B cell (primary cell): ENCODE data around the gene ADCY2. TPM values are rescaled to one million over a fixed set of nuclear protein-coding genes. Genes with fewer than 3 reads are reported as not detected.

Experiments used
- ATAC-seq: fragments of 200-7000 bp; cut with Tn5 transposase; one replicate; pipeline ENCODE4 v1.10.0; 2021; ENCODE audit warnings: low read depth, mild to moderate bottlenecking, moderate number of reproducible peaks, moderate library complexity
- CTCF ChIA-PET: fragments of 350-600 bp; sonication (Branson Sonifier 250); formaldehyde crosslinking; loops from one replicate; lab custom pipeline; 2021; ENCODE audit warnings: antibody characterized with exemption, inconsistent platforms; lab: Charles Lee
- POLR2A ChIA-PET: fragments of 350-600 bp; sonication (Branson Sonifier 250); formaldehyde crosslinking; loops from one replicate; lab custom pipeline; 2021; ENCODE audit warnings: antibody characterized with exemption; lab: Charles Lee
- DNase-seq: peaks from one replicate; pipeline ENCODE4 v3.0.0; 2013
- H2AFZ ChIP-seq: 2 replicates; pipeline ENCODE4 v1.6.1; 2012; ENCODE audit warnings: mild to moderate bottlenecking, low read depth, low read length; ENCODE audit not compliant: insufficient read depth, poor library complexity, severe bottlenecking
- H3K27ac ChIP-seq, 2 donors: 1 replicate in 1 of 2; 2 replicates in 1 of 2; pipeline ENCODE4 v1.5.1; 2012 to 2013; ENCODE audit warnings: low read length in 2 of 2, mild to moderate bottlenecking in 2 of 2, moderate library complexity in 1 of 2
- H3K27me3 ChIP-seq, 4 experiments: fragments of 200-600 bp in 1 of 4; sonication (generic) in 1 of 4; replicated peaks in 1 of 4; 1 replicate in 2 of 4; 2 replicates in 2 of 4; pipeline versions ENCODE4 v1.6.1 to v1.7.0; 2013 to 2016; ENCODE audit warnings: low read length in 3 of 4, mild to moderate bottlenecking in 2 of 4, mixed read lengths in 1 of 4, moderate library complexity in 1 of 4; ENCODE audit not compliant: insufficient read depth in 4 of 4, control insufficient read depth in 3 of 4; ENCODE audit errors: control extremely low read depth in 1 of 4
- H3K36me3 ChIP-seq, 2 experiments: replicated peaks in 1 of 2; 1 replicate in 1 of 2; 2 replicates in 1 of 2; pipeline versions ENCODE4 v1.6.1 to v1.7.1; 2013; ENCODE audit warnings: low read length in 1 of 2; ENCODE audit not compliant: insufficient read depth in 2 of 2, control insufficient read depth in 1 of 2; ENCODE audit errors: control extremely low read depth in 1 of 2, extremely low read depth in 1 of 2
- H3K4me1 ChIP-seq, 2 donors: fragments of 200-600 bp in 1 of 2; sonication (generic) in 1 of 2; 1 replicate in 1 of 2; 2 replicates in 1 of 2; pipeline versions ENCODE4 v1.5.1 to v1.6.1; 2013 to 2017; ENCODE audit warnings: low read length in 2 of 2; ENCODE audit not compliant: control insufficient read depth in 2 of 2, insufficient read depth in 2 of 2
- H3K4me2 ChIP-seq: replicated peaks from 2 replicates; pipeline ENCODE3; 2012; ENCODE audit warnings: mild to moderate bottlenecking, low read depth, low read length; ENCODE audit not compliant: poor library complexity, severe bottlenecking
- H3K4me3 ChIP-seq, 5 experiments: fragments of 200-600 bp in 1 of 5; sonication (generic) in 1 of 5; 1 replicate in 3 of 5; 2 replicates in 2 of 5; pipeline versions ENCODE4 v1.5.1 to v1.7.0; 2011 to 2016; ENCODE audit warnings: low read length in 4 of 5, mild to moderate bottlenecking in 4 of 5, low read depth in 2 of 5, control low read depth in 1 of 5, moderate library complexity in 1 of 5; ENCODE audit not compliant: insufficient read depth in 1 of 5; ENCODE audit errors: control extremely low read depth in 1 of 5, extremely low read depth in 1 of 5
- H3K79me2 ChIP-seq: fragments of 200-600 bp; sonication (generic); one replicate; pipeline ENCODE4 v1.6.0; 2016; ENCODE audit warnings: low read length; ENCODE audit not compliant: control insufficient read depth, insufficient read depth
- H3K9ac ChIP-seq: fragments of 200-600 bp; sonication (generic); 2 replicates; pipeline ENCODE4 v1.6.1; 2017; ENCODE audit warnings: mild to moderate bottlenecking, low read length, moderate library complexity
- H3K9me3 ChIP-seq, 3 donors: one replicate each; pipeline versions ENCODE4 v1.6.1 to v1.7.1; 2013; ENCODE audit warnings: low read length in 2 of 3; ENCODE audit not compliant: control insufficient read depth in 2 of 3, insufficient read depth in 1 of 3; ENCODE audit errors: control extremely low read depth in 1 of 3
- H4K20me1 ChIP-seq: 2 replicates; pipeline ENCODE4 v1.6.0; 2012; ENCODE audit warnings: mild to moderate bottlenecking, low read length; ENCODE audit not compliant: insufficient read depth, control insufficient read depth, poor library complexity, severe bottlenecking
- H3K27ac Mint-ChIP-seq: one replicate; pipeline ENCODE4 v1.8.0; 2021; ENCODE audit warnings: mixed read lengths
- H3K27me3 Mint-ChIP-seq: one replicate; pipeline ENCODE4 v1.8.0; 2021; ENCODE audit warnings: mixed read lengths
- H3K4me1 Mint-ChIP-seq: one replicate; pipeline ENCODE4 v1.8.0; 2021; ENCODE audit warnings: mixed read lengths
- H3K4me3 Mint-ChIP-seq: one replicate; pipeline ENCODE4 v1.8.0; 2021; ENCODE audit warnings: mixed read lengths
- H3K9me3 Mint-ChIP-seq: one replicate; pipeline ENCODE4 v1.8.0; 2022; ENCODE audit warnings: mixed read lengths; ENCODE audit not compliant: insufficient read depth
- CTCF ChIP-seq: fragments of 200-600 bp; IDR thresholded peaks from one replicate; pipeline ENCODE4 v1.8.0; 2022; ENCODE audit warnings: antibody characterized with exemption, mild to moderate bottlenecking
- EZH2 ChIP-seq: IDR thresholded peaks from 2 replicates; pipeline ENCODE4 v1.6.1; 2012; ENCODE audit warnings: borderline replicate concordance, low read depth, mild to moderate bottlenecking, moderate library complexity, low read length; ENCODE audit not compliant: insufficient read depth, poor library complexity, severe bottlenecking
- WGBS: methylation state at CpG from one replicate; pipeline ENCODE4 v1.1.5; 2013; ENCODE audit warnings: missing lambda C conversion rate; ENCODE audit not compliant: insufficient coverage; 5-methylcytosine and 5-hydroxymethylcytosine counted together
- intact Hi-C: fragments of 100-400 bp; cut with micrococcal nuclease; formaldehyde crosslinking; loops from one replicate; pipeline ENCODE4 v1.10.0; 2022
- polyA plus RNA-seq: library from polyadenylated mRNA; depleted of rRNA; stranded (reverse); fragments of >200 nt; gene quantifications from 2 replicates; pipeline ENCODE4 v1.2.3, GENCODE V29; 2012
- total RNA-seq, 2 donors: library from RNA; stranded (reverse); fragments of 120-200 nt in 1 of 2; gene quantifications; 1 replicate in 1 of 2; 2 replicates in 1 of 2; pipeline versions ENCODE4 v1.2.3 to v1.2.4, GENCODE V29; 2013 to 2022

ADCY2 gene
- total and polyA plus RNA-seq, 2 donors (not counting 1 experiment from before 2014, with no cell fraction given), result not detected

- H3K27me3 ChIP-seq, result no peaks in the 10 kb centered on the region
- no peak overlapping the region for H2AFZ ChIP-seq
- Mint-ChIP-seq H3K27ac (no peak overlapping the region), H3K27me3 (peaks cover 14% of the 10 kb centered on the region), H3K4me1 (no peaks in the 10 kb centered on the region), H3K4me3 (no peak overlapping the region), H3K9me3 (no peaks in the 10 kb centered on the region)
- no peaks in the 10 kb centered on the region for H3K36me3 ChIP-seq
- no peaks in the 10 kb centered on the region for H3K79me2 ChIP-seq
- ChIA-PET CTCF (no interaction called here), POLR2A (no interaction called here)
- H3K9me3 ChIP-seq, result no peaks in the 10 kb centered on the region
- no CpG with 5 or more reads among the region's 3 CpGs for WGBS
- DNase-seq (no peak), ATAC-seq (no peak)
- intact Hi-C loops, result no loop called here
- TF ChIP-seq CTCF, result no peak
- TF ChIP-seq EZH2, result no peak
- no peaks in the 10 kb centered on the region for H3K4me1 ChIP-seq
- no peaks in the 10 kb centered on the region for H4K20me1 ChIP-seq
- H3K27ac ChIP-seq, result no peak overlapping the region
- no peak overlapping the region for H3K4me2 ChIP-seq
- no peak overlapping the region for H3K9ac ChIP-seq
- no peak overlapping the region for H3K4me3 ChIP-seq
Measured at GRCh38 chr5:7822449-7822848, 426.5 kb downstream of the ADCY2 start.

- Histone ChIP-seq H2AFZ (no peak overlapping the region), H3K27me3 (no peaks in the 10 kb centered on the region), H3K79me2 (no peaks in the 10 kb centered on the region), H3K4me2 (no peak overlapping the region), H4K20me1 (no peaks in the 10 kb centered on the region), H3K27ac (no peak overlapping the region), H3K36me3 (no peaks in the 10 kb centered on the region), H3K4me1 (no peaks in the 10 kb centered on the region), H3K4me3 (no peak overlapping the region), H3K9me3 (no peaks in the 10 kb centered on the region), H3K9ac (no peak overlapping the region)
- peaks cover 14% of the 10 kb centered on the region for H3K27me3 Mint-ChIP-seq
- no peak overlapping the region for H3K4me3 Mint-ChIP-seq
- intact Hi-C loops, result no loop called here
- ChIA-PET CTCF (no interaction called here), POLR2A (no interaction called here)
- WGBS, result 80% methylated on average over 5 of the region's 8 CpGs
- H3K4me1 Mint-ChIP-seq, result no peaks in the 10 kb centered on the region
- no peak for ATAC-seq
- DNase-seq, result no peak
- TF ChIP-seq CTCF, result no peak
- no peak for TF ChIP-seq EZH2
- H3K27ac Mint-ChIP-seq, result no peak overlapping the region
- H3K9me3 Mint-ChIP-seq, result no peaks in the 10 kb centered on the region
Measured at GRCh38 chr5:7823594-7823993, 427.7 kb downstream of the ADCY2 start.
